T-helper 17 cell (primary cell): ENCODE results near the gene ASIC3. TPM values are rescaled to one million over a fixed set of nuclear protein-coding genes. Genes with fewer than 3 reads are reported as not detected.

Experiments
- ATAC-seq: fragments of 150-1000 bp; cut with Tn5 transposase; 2 replicates; pipeline ENCODE4 v1.10.0; 2021; ENCODE audit warnings: mild to moderate bottlenecking, moderate library complexity
- DNase-seq, 3 donors: peaks; one replicate each; pipeline versions ENCODE4 v3.0.0 to v3.0.0-alpha.2; 2020 to 2021
- H3K9me3 ChIP-seq: one replicate; pipeline ENCODE4 v1.7.0; 2013; ENCODE audit warnings: low read length, mild to moderate bottlenecking; ENCODE audit not compliant: control insufficient read depth, poor library complexity, severe bottlenecking
- H3K27ac Mint-ChIP-seq: one replicate; pipeline ENCODE4 v1.8.0; 2022; ENCODE audit warnings: mild to moderate bottlenecking, moderate library complexity, mixed read lengths
- H3K27me3 Mint-ChIP-seq: one replicate; pipeline ENCODE4 v1.8.0; 2022; ENCODE audit warnings: mixed read lengths
- H3K36me3 Mint-ChIP-seq: one replicate; pipeline ENCODE4 v1.8.0; 2022; ENCODE audit warnings: low read depth, mixed read lengths
- H3K4me1 Mint-ChIP-seq: one replicate; pipeline ENCODE4 v1.8.0; 2022; ENCODE audit warnings: mild to moderate bottlenecking, mixed read lengths
- H3K4me3 Mint-ChIP-seq: one replicate; pipeline ENCODE4 v1.8.0; 2022; ENCODE audit warnings: mild to moderate bottlenecking, moderate library complexity, mixed read lengths
- total RNA-seq, 4 donors: library from RNA in 2 of 4; stranded (reverse) in 2 of 4; gene quantifications; one replicate each; pipeline ENCODE4 v1.2.3 and lab custom pipeline; 2022 to 2026

Gene ASIC3
- total RNA-seq, 2 donors from 2014 or later = 6.7 to 9.1 TPM

DNA sequence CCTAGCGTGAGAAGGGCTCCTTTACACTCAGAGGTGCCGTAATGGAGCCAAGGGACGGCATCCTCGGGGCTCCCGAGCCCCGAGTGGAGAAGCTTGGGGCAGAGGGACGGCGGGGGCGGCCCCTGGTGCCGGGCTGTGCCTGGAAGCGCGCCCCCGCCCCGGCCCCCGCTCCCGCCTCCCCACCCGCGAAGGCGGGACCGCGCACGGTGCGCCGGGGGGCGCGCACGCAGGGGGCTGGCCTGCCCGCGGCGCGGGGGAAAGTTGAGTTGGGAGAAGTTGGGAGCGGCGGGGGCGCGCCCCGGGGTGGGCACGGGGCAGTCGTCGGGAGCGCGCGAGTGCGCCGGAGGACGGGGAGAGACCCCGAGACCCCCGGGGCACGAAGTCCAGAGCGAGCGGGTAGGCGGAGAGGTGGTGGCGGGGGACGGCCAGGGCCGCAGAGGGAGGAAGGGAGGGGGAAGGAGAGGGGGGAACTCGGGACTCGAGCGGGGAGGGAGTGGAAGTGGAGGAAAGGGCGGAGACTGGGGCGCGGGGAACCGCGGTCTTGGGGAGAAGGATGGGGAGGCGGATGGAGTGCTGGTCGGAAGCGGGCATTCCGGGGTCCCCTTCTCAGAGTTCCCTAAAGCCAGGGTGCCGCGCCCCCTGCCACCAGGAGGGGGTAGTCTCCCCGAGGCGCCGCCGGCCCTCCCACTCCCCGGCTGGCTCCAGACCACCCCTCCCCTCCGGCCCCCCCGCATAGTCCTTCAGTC lies 11.2 kb downstream of the ASIC3 start, which contains the start of gene SLC4A2:
Gene SLC4A2, plus strand, starts transcription at position 223 of the 746 bp plus-strand sequence. CDS start 2,399 bp downstream, outside the sequence.
- H3K9me3 ChIP-seq = no peaks in the 10 kb centered on the region
- Mint-ChIP-seq H3K4me3 (peak within 1 kb of the TSS; percentile 96), H3K36me3 (no peaks in the 10 kb centered on the region), H3K27ac (peak within 1 kb of the TSS; percentile 89), H3K4me1 (peaks cover 28% of the 10 kb centered on the region), H3K27me3 (no peaks in the 10 kb centered on the region)
- DNase-seq (peak; percentile 61 to 68 (median 64)), ATAC-seq (no peak)

DNA sequence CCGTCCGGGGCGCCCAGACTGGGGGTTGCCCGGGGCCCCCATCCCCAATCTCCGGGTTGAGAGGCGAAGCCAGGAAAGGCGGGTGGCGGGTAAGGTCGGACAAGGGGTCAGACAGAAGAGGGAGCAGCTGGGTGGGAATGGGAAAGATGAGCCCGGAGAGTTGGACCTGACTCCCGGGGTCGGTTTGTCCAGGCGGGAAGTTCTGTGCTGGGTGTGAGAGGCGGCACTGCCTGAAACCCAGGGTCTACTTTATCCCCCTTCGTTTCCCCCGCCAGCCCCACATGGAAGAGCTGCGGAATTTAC lies 11.7 kb downstream of the ASIC3 start:
- H3K9me3 ChIP-seq = no peaks in the 10 kb centered on the region
- peak overlapping the region; percentile 96 for H3K4me3 Mint-ChIP-seq
- no peaks in the 10 kb centered on the region for H3K36me3 Mint-ChIP-seq
- DNase-seq (no peak), ATAC-seq (no peak)
- no peaks in the 10 kb centered on the region for H3K27me3 Mint-ChIP-seq
- H3K4me1 Mint-ChIP-seq = peaks cover 26% of the 10 kb centered on the region
- H3K27ac Mint-ChIP-seq = peak overlapping the region; percentile 89

DNA sequence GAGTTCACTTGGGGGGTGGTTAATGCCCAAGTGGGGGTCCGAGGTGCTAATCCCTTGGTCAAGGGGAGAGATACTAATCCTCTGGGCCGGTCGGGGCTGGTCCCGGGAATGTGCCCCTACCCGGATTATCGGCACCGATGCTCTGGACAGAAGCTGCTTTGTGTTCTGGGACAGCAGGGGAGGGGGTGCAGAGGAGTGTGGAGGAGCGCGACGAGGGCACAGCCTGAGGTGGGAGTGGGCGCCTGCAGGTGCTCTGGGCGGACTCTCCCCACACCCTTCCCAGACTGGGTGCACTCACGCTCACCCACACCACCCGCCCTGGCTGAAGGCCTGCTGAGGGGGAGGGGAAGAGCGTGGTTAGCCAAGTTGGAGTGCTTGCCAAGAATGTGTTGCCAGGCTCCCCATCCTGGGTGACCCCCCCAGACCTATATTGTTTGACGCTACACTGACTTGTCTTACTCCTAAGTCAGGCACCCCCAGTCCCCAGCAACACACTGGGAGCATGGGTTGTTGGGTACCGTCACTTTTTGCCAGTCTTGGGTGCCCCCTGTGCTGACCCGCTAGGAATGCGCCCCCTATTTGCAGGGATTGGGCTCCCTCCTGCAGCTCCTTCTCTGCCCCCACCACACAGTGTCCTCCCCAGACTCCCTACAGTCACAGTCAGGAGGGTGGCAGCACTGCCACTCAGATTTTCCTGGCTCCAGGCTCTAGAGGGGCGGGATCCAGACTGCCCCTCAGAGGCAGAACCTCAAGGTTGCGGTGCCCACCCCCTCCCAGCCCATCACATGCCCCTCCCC lies 12.3 kb downstream of the ASIC3 start:
- DNase-seq (no peak), ATAC-seq (no peak)
- H3K36me3 Mint-ChIP-seq = peaks cover 3% of the 10 kb centered on the region
- no peaks in the 10 kb centered on the region for H3K9me3 ChIP-seq
- peak overlapping the region; percentile 96 for H3K4me3 Mint-ChIP-seq
- H3K27ac Mint-ChIP-seq = peak overlapping the region; percentile 53
- peaks cover 29% of the 10 kb centered on the region for H3K4me1 Mint-ChIP-seq
- H3K27me3 Mint-ChIP-seq = no peaks in the 10 kb centered on the region

DNA sequence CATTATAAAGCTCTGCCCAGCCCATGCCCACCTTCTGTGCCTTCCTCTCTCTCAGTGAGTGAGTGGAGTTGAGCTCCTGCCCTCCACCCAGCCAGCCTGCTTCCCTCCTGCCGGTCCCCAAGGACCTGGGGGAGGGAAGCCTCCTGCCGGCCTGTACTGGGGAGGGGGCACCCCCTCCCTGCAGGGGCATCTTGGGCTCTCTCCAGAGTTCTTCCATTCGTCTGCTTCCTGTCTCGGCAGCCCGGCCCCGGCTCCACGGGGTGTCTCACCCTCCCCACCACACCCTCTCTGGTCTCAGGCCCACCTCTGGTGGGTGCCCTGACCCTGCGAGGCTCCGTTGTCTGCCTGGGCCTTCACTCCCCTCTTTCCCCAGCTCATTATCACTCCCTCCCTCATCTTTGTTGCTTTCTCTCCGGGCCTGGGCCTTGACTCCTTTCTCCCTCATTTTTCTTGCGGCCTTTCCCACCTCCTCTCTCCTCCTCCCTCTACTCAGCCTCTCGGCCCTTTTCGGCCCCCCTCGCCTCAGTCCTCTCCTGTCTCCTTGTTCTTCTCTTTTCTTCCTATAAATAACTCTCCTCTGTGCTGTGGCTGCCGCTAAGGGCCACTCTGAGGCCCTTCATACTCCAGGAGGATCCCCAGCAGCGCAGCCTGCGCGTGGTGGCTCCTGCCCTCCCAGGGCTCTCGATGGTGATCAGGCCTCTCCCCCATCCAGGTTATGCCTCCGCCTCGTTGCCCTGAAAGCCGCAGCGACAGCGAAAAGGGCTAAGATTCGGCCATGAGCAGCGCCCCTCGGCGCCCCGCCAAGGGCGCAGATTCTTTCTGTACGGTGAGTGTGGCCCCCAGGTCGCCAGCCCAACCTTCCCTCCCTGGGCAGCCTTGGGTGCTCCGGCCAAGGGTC lies 13.1 kb downstream of the ASIC3 start:
- Mint-ChIP-seq H3K27ac (peak overlapping the region; percentile 53), H3K4me1 (peaks cover 29% of the 10 kb centered on the region), H3K4me3 (peak overlapping the region; percentile 96), H3K27me3 (no peaks in the 10 kb centered on the region), H3K36me3 (peaks cover 3% of the 10 kb centered on the region)
- DNase-seq = no peak
- no peaks in the 10 kb centered on the region for H3K9me3 ChIP-seq
- no peak for ATAC-seq

DNA sequence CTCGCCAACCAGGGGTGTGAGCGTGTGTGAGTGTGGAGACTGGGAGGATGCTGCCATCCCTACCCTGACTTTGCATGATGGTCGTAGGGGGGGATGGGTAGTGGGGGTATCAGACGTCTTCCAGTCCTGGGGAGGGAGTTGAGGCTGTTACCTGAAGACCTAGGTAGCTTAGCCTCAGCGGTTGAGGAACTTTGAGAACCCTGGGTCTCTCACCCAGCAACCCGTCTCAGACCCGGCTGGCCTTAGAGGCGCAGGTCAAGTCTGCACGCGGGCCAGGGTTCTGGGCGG lies 13.7 kb downstream of the ASIC3 start:
- ATAC-seq (no peak), DNase-seq (no peak)
- peaks cover 29% of the 10 kb centered on the region for H3K4me1 Mint-ChIP-seq
- peaks cover 3% of the 10 kb centered on the region for H3K36me3 Mint-ChIP-seq
- no peaks in the 10 kb centered on the region for H3K9me3 ChIP-seq
- peak overlapping the region; percentile 96 for H3K4me3 Mint-ChIP-seq
- no peak overlapping the region for H3K27ac Mint-ChIP-seq
- H3K27me3 Mint-ChIP-seq = no peaks in the 10 kb centered on the region

DNA sequence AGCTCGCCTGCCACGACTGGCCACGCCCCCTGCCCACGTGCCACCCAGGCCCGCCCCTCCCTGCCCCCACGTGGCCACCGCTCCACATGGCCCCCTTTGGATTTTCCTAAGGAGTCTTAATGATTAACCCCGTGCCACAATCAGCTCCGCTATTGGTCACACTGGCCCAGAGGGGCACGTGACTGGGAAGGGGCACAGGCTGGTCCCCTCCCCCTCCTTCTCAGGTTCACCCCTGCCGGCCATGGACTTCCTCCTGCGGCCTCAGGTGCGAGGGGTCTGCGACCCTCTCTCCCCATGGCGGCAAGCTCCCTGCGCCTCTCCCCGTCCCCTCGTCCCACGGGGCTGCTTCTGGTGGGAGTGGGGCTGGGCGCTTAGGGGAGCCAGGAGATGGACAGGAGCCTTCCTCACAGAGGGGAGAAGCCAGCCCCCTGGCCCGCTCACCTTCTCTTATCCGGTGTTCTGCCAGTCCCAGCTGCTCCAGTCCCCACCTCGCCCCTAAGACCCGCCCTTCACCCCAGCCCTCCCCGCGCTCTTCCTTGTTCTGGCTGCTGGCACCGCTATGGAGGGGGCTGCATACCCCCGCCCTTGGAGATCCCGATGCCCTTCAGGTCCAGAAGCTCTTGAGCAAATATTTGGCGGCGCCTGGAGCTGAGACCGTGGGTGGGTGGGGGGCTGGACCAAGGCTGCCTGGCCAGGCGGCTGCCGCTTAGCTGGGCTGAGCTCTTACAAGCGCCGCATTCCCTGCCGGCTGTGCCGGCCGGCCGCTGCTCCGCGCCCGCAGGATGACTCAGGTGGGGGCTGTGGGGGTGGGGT lies 14.3 kb downstream of the ASIC3 start:
- Mint-ChIP-seq H3K4me3 (no peak overlapping the region), H3K4me1 (peaks cover 23% of the 10 kb centered on the region), H3K27ac (no peak overlapping the region), H3K36me3 (peaks cover 3% of the 10 kb centered on the region), H3K27me3 (no peaks in the 10 kb centered on the region)
- no peaks in the 10 kb centered on the region for H3K9me3 ChIP-seq
- no peak for ATAC-seq
- DNase-seq = no peak

GRCh38 chr7:151063212-151063561 lies 14.9 kb downstream of the ASIC3 start:
- Mint-ChIP-seq H3K27me3 (no peaks in the 10 kb centered on the region), H3K4me1 (peaks cover 21% of the 10 kb centered on the region), H3K36me3 (peaks cover 3% of the 10 kb centered on the region), H3K4me3 (no peak overlapping the region), H3K27ac (no peak overlapping the region)
- H3K9me3 ChIP-seq = no peaks in the 10 kb centered on the region
- DNase-seq (no peak), ATAC-seq (no peak)

DNA sequence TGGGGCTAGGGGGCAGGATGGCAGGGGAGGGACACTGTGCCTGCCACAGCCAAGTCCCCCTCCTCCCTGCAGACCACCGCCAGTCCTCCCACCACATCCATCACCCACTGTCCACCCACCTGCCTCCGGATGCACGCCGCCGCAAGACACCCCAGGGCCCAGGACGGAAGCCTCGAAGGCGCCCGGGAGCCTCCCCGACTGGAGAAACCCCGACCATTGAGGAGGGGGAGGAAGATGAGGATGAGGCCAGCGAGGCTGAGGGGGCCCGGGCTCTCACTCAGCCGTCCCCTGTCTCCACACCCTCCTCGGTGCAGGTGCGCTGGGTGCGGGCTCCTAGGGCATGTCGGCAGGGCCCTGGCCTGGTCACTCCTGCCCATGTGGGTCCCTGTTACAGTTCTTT lies 16.1 kb downstream of the ASIC3 start:
- no peak for DNase-seq
- Mint-ChIP-seq H3K4me1 (peaks cover 15% of the 10 kb centered on the region), H3K36me3 (peaks cover 3% of the 10 kb centered on the region), H3K27me3 (no peaks in the 10 kb centered on the region), H3K27ac (no peak overlapping the region), H3K4me3 (no peak overlapping the region)
- no peak for ATAC-seq
- H3K9me3 ChIP-seq = no peaks in the 10 kb centered on the region

DNA sequence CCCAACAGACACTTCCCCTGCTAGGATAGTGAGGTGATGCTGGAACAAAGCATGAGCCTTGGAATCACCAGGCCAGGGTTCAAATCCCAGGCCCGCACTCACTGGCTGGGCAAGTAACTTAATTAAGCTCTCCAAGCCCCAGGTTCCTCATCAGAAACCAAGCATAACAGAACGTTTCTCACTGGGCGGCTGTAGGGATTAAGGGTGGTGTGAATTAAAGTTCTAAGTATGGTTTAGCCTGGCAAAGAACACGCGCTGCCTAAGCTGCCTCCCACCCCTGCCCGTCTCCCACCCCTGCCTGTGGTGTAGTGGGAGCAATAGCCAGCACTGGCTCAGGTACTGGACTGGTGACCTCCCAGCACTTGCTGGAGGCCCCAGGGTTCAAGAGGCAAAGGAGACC lies 16.7 kb downstream of the ASIC3 start:
- H3K27ac Mint-ChIP-seq = no peak overlapping the region
- no peaks in the 10 kb centered on the region for H3K9me3 ChIP-seq
- peaks cover 3% of the 10 kb centered on the region for H3K36me3 Mint-ChIP-seq
- no peak overlapping the region for H3K4me3 Mint-ChIP-seq
- peaks cover 15% of the 10 kb centered on the region for H3K4me1 Mint-ChIP-seq
- no peaks in the 10 kb centered on the region for H3K27me3 Mint-ChIP-seq
- DNase-seq (no peak), ATAC-seq (no peak)

GRCh38 chr7:151065516-151065915 lies 17.2 kb downstream of the ASIC3 start:
- no peak for DNase-seq
- no peak for ATAC-seq
- H3K9me3 ChIP-seq = no peaks in the 10 kb centered on the region
- Mint-ChIP-seq H3K36me3 (peaks cover 3% of the 10 kb centered on the region), H3K4me3 (peak overlapping the region; percentile 21), H3K27me3 (no peaks in the 10 kb centered on the region), H3K4me1 (peaks cover 15% of the 10 kb centered on the region), H3K27ac (no peak overlapping the region)

DNA sequence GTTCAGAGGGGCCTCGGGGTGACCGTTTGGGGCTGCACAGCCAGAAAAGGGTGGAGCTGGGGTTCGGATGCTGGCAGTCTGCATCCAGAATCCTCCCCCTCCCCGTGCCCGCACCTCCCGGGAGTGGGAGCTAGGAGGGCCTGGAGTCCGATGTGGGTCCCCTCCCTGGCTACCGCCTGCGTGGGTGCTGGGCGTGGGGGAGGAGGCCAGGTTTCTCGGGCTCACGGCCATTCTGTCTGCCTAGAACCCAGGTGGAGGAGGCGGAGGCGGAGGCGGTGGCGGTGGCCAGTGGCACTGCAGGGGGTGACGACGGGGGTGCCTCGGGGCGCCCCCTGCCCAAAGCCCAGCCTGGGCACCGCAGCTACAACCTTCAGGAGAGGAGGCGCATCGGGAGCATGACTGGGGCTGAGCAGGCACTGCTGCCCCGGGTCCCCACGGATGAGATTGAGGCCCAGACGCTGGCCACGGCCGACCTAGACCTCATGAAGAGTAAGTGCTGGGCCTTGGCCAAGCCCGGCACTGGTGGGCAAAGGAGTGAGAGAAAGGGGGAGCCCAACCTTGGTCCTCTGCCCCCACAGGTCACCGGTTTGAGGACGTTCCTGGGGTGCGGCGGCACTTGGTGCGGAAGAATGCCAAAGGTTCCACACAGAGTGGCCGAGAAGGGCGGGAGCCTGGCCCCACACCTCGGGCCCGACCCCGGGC lies 18.1 kb downstream of the ASIC3 start:
- DNase-seq = no peak
- no peak for ATAC-seq
- no peaks in the 10 kb centered on the region for H3K9me3 ChIP-seq
- H3K27me3 Mint-ChIP-seq = no peaks in the 10 kb centered on the region
- peaks cover 11% of the 10 kb centered on the region for H3K4me1 Mint-ChIP-seq
- no peak overlapping the region for H3K27ac Mint-ChIP-seq
- H3K36me3 Mint-ChIP-seq = peaks cover 3% of the 10 kb centered on the region
- no peak overlapping the region for H3K4me3 Mint-ChIP-seq

DNA sequence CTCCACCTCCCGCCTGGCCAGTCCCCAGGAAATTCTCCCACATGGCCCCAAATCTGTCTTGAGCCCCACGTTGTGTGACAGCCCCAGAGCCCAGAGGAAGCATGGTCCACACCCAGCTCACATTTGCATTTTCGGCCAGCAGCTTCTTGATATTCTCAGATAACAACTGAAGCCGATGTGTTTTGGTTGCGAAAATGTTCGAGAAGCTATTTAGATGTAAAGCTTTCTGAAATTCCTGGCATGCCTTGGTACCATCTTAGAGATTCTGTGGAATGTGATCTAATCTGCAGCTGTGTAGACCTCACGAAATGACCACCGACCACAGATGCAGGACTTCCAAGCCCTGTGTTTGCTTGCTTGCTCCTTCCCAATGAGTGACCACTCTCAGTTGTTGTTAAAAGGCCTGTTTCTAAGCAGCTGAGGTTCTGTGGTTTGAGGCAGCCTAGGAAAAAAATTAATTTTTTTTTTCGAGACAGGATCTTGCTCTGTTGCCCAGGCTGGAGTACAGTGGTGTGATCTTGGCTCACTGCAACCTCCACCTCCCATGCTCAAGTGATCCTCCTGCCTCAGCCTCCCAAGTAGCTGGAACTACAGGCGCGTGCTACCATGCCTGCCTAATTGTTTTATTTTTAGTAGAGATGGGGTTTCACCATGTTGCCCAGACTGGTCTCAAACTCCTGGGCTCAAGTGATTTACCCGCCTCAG lies 19.9 kb downstream of the ASIC3 start:
- no peaks in the 10 kb centered on the region for H3K27me3 Mint-ChIP-seq
- H3K4me3 Mint-ChIP-seq = no peak overlapping the region
- peaks cover 3% of the 10 kb centered on the region for H3K36me3 Mint-ChIP-seq
- peaks cover 5% of the 10 kb centered on the region for H3K4me1 Mint-ChIP-seq
- H3K9me3 ChIP-seq = no peaks in the 10 kb centered on the region
- no peak for ATAC-seq
- no peak overlapping the region for H3K27ac Mint-ChIP-seq
- no peak for DNase-seq
